DOHH2 (cell line): Measurements from ENCODE around the gene DERA.

Experiments
- H3F3A ChIP-seq: fragments of 200-600 bp; sonication (generic), shearing (Covaris generic); 2 replicates; pipeline ENCODE4 v1.6.0; 2016; ENCODE audit warnings: antibody characterized with exemption, mild to moderate bottlenecking; ENCODE audit not compliant: control insufficient read depth, insufficient read depth
- H3K27ac ChIP-seq: fragments of 200-600 bp; sonication (generic); 2 replicates; pipeline ENCODE4 v1.5.1; 2014; ENCODE audit warnings: low read depth, mild to moderate bottlenecking, low read length, moderate library complexity
- H3K27me3 ChIP-seq: fragments of 200-600 bp; sonication (generic); 2 replicates; pipeline ENCODE4 v1.6.1; 2014; ENCODE audit warnings: mild to moderate bottlenecking, low read length, mixed read lengths; ENCODE audit not compliant: control insufficient read depth
- H3K36me3 ChIP-seq: fragments of 200-600 bp; sonication (generic); 2 replicates; pipeline ENCODE4 v1.6.1; 2014; ENCODE audit warnings: mild to moderate bottlenecking, low read length, moderate library complexity, mixed read lengths; ENCODE audit not compliant: control insufficient read depth
- H3K4me1 ChIP-seq: fragments of 200-600 bp; sonication (generic); 2 replicates; pipeline ENCODE4 v1.6.1; 2014; ENCODE audit warnings: mild to moderate bottlenecking, low read length, mixed read lengths; ENCODE audit not compliant: control insufficient read depth
- H3K4me2 ChIP-seq: fragments of 200-600 bp; sonication (generic); 2 replicates; pipeline ENCODE4 v1.6.0; 2014; ENCODE audit warnings: mild to moderate bottlenecking, low read length, moderate library complexity
- H3K4me3 ChIP-seq: fragments of 200-600 bp; sonication (generic); 2 replicates; pipeline ENCODE4 v1.5.1; 2014; ENCODE audit warnings: mild to moderate bottlenecking, low read length, mixed read lengths
- H3K79me2 ChIP-seq: fragments of 200-600 bp; sonication (generic); 2 replicates; pipeline ENCODE4 v1.6.1; 2014; ENCODE audit warnings: mild to moderate bottlenecking, low read length, mixed read lengths; ENCODE audit not compliant: control insufficient read depth
- H3K9me2 ChIP-seq: fragments of 200-600 bp; sonication (generic); replicated peaks from 2 replicates; pipeline ENCODE4 v1.6.1; 2014; ENCODE audit warnings: mild to moderate bottlenecking, low read length, mixed read lengths; ENCODE audit not compliant: control insufficient read depth
- H3K9me3 ChIP-seq: fragments of 200-600 bp; sonication (generic); 2 replicates; pipeline ENCODE4 v1.6.1; 2014; ENCODE audit warnings: antibody characterized with exemption, low read length, mixed read lengths; ENCODE audit not compliant: control insufficient read depth, insufficient read depth
- H4K20me1 ChIP-seq: fragments of 200-600 bp; sonication (generic); 2 replicates; pipeline ENCODE4 v1.6.0; 2014; ENCODE audit warnings: low read depth, mild to moderate bottlenecking, antibody characterized with exemption, low read length, moderate library complexity; ENCODE audit not compliant: control insufficient read depth, insufficient read depth
- CTCF ChIP-seq: fragments of 200-600 bp; sonication (generic); IDR thresholded peaks from one replicate; pipeline ENCODE4 v1.5.1; 2014; ENCODE audit warnings: antibody characterized with exemption, mild to moderate bottlenecking, low read depth, low read length; ENCODE audit not compliant: poor library complexity, severe bottlenecking
- EZH2phosphoT487 ChIP-seq: fragments of 200-600 bp; sonication (generic); IDR thresholded peaks from 2 replicates; pipeline ENCODE4 v1.6.1; 2017; ENCODE audit warnings: borderline replicate concordance, mild to moderate bottlenecking, antibody characterized with exemption, low read length, moderate library complexity, mixed read lengths

The DERA gene

GRCh38 chr12:16036073-16036472, 124.9 kb downstream of the DERA start:
- H3K27me3 ChIP-seq = no peaks in the 10 kb centered on the region
- H3K4me1 ChIP-seq = no peaks in the 10 kb centered on the region
- no peak for TF ChIP-seq CTCF
- TF ChIP-seq EZH2phosphoT487 = no peak
- H3K27ac ChIP-seq = no peak overlapping the region
- peaks cover 4% of the 10 kb centered on the region; the same call in 1 of the 2 replicates for H3K79me2 ChIP-seq
- no peak overlapping the region for H3K4me3 ChIP-seq
- H3F3A ChIP-seq = no peaks in the 10 kb centered on the region
- peaks cover 66% of the 10 kb centered on the region for H3K36me3 ChIP-seq
- no peaks in the 10 kb centered on the region for H4K20me1 ChIP-seq
- H3K9me3 ChIP-seq = no peaks in the 10 kb centered on the region
- H3K4me2 ChIP-seq = no peak overlapping the region
- H3K9me2 ChIP-seq = no peaks in the 10 kb centered on the region

GRCh38 chr12:16037533-16037932, 126.4 kb downstream of the DERA start:
- no peak for TF ChIP-seq CTCF
- no peak for TF ChIP-seq EZH2phosphoT487
- Histone ChIP-seq H3K27me3 (no peaks in the 10 kb centered on the region), H3K9me3 (no peaks in the 10 kb centered on the region), H3K79me2 (no peaks in the 10 kb centered on the region), H4K20me1 (no peaks in the 10 kb centered on the region), H3K4me1 (no peaks in the 10 kb centered on the region), H3F3A (no peaks in the 10 kb centered on the region), H3K9me2 (no peaks in the 10 kb centered on the region), H3K27ac (no peak overlapping the region), H3K4me3 (no peak overlapping the region), H3K36me3 (peaks cover 53% of the 10 kb centered on the region), H3K4me2 (no peak overlapping the region)

- Histone ChIP-seq H3K27ac (no peak overlapping the region), H3K4me1 (no peaks in the 10 kb centered on the region), H3K79me2 (no peaks in the 10 kb centered on the region), H3F3A (no peaks in the 10 kb centered on the region), H3K27me3 (no peaks in the 10 kb centered on the region), H3K9me2 (no peaks in the 10 kb centered on the region), H4K20me1 (no peaks in the 10 kb centered on the region), H3K4me3 (no peak overlapping the region), H3K4me2 (no peak overlapping the region), H3K36me3 (peaks cover 8% of the 10 kb centered on the region), H3K9me3 (no peaks in the 10 kb centered on the region)
- TF ChIP-seq CTCF (no peak), EZH2phosphoT487 (no peak)
Measured at GRCh38 chr12:16043480-16043879, 132.3 kb downstream of the DERA start.

- Histone ChIP-seq H3K79me2 (no peaks in the 10 kb centered on the region), H4K20me1 (no peaks in the 10 kb centered on the region)
- TF ChIP-seq CTCF (no peak), EZH2phosphoT487 (no peak)
Measured at GRCh38 chr12:16046266-16046665, 135.1 kb downstream of the DERA start.

More at GRCh38 chr12:16046266-16046665, 135.1 kb downstream of the DERA start:
- no peaks in the 10 kb centered on the region for H3K9me2 ChIP-seq
- no peak overlapping the region for H3K4me3 ChIP-seq
- no peaks in the 10 kb centered on the region for H3K27me3 ChIP-seq
- no peaks in the 10 kb centered on the region for H3K9me3 ChIP-seq
- no peaks in the 10 kb centered on the region for H3K36me3 ChIP-seq
- H3K27ac ChIP-seq = no peak overlapping the region
- H3F3A ChIP-seq = no peaks in the 10 kb centered on the region
- no peaks in the 10 kb centered on the region for H3K4me1 ChIP-seq
- H3K4me2 ChIP-seq = no peak overlapping the region
